CD4-positive, alpha-beta T cell treated with Interleukin-15 for 1 hour (primary cell): ENCODE measurements around the gene GRID2.

Source experiments
- DNase-seq: peaks from one replicate; pipeline ENCODE4 v3.0.0-alpha.2; 2020

The GRID2 gene

DNA sequence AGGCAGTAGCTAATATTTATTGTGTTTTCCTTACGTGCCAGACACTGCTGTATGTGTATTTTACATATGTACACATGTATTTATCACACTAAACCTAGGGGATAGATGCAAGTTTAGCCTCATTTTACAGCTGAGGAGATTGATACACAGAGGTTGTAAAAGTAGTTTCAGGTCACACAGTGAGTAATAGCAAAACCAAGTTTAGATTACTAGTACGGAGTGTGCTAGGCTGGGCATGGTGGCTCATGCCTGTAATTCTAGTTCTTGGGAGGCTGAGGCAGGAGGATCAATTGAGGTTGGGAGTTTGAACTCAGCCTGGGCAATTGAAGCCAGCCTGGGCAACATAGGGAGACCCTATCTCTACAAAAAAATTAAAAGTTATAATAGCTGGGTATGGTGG lies 823.7 kb downstream of the GRID2 start:
- no peak for DNase-seq

DNA sequence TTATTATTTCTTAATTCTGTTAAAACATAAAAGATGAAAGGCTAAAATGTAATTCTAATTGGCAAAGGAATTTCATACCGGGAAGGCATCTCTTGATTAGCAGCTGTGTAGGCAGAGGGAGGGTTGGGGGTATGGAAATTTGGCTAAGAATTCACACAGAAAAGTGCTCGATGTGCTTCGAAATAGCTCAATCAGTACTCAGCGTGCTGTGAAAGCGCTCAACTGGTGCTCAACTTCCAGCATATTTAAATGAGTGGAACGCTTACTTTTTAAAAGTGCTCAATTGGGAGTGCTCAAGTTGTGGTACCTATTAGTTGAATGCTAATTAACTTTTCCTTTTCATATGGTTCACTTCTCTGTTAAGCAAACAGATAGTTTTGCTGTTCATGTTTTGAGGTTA lies 828.9 kb downstream of the GRID2 start:
- DNase-seq: no peak

GRCh38 chr4:93139118-93139517 lies 835.4 kb downstream of the GRID2 start:
- DNase-seq: no peak

DNA sequence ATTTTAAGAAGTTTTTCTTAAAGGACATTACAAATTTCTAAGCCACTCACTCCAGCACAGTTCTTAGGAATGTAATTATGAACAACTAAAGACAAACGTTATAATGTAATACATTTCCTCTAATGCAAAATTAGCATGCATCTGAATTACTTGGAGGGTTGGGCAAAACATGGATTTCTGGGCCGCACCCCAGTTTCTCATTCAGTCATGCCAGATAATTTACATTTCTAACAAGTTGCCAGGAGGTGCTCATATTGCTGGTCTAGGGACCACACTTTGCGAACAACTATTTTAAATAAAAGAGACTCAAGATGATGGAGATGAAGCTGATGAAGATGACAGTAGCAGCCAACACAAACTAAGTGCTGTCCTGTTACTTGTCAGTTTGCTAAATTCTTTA lies 840.1 kb downstream of the GRID2 start:
- DNase-seq: no peak

GRCh38 chr4:93144644-93145043 lies 840.9 kb downstream of the GRID2 start:
- no peak for DNase-seq

DNA sequence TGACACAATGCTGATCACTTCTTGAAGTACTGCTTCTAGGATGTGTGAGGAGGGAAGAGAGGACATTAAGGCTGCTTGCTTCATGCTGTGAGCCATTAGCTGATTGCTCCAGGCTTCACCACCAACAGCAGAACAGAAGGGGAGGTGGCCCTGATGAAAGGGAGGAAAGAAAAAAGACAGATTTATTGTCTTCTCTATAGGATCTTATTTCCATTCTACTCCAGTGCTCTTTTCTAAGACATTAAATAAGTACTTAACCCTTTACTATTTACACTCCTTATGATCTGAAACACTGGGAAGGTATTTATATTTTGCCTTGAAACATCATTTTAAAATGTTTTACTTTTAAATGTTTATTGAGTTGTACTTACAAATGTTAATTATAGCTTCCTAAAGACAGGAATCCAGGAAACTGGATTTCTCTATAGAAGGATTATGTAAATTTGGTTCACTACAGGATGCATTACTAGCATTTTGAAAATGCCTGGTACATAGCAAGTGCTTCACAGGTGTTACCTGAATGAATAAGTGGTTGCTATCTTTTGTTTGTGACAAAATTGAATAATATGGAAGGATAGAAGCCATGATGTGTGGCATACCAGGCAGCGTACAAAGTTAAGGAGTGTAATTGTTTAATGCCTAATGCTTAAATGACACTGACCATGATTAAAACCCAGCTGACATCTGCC lies 843.9 kb downstream of the GRID2 start:
- DNase-seq: no peak

DNA sequence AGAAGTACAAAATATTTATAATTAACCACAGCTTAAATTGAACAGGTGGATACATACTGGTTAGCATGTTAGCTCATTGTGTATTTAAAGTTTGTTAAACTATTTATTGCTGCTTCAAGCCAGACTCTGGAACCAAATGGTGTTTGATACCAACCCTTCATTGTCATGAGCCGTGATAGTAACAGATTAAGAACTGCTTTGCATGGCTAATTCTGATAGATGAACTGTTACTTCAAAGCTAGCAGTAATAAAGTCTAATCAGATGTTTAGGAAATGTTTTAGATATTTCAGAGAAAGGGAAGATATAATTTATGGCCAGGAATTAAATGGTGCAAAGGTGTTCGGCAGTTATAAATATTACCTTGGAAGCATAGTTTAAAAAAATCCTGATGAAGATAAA lies 848.7 kb downstream of the GRID2 start:
- DNase-seq: no peak

DNA sequence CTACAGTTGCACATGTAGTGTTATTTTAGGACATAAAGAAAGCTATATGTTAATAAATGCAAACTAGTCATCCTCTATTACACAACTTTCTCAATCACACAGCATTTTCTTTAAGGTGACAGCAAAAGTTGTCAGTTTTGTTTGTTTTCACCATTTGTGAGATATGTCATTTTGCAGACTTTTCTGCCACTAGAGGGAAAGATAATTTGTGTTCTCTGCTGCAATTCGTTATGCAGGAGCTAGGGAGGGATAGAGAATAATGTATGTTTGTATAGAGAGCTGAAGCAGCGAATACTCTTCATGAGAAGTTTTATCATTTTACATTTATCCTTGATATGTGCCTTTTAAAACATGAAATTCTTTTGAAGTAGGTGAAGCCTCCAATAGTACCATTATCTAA lies 854.2 kb downstream of the GRID2 start:
- no peak for DNase-seq

DNA sequence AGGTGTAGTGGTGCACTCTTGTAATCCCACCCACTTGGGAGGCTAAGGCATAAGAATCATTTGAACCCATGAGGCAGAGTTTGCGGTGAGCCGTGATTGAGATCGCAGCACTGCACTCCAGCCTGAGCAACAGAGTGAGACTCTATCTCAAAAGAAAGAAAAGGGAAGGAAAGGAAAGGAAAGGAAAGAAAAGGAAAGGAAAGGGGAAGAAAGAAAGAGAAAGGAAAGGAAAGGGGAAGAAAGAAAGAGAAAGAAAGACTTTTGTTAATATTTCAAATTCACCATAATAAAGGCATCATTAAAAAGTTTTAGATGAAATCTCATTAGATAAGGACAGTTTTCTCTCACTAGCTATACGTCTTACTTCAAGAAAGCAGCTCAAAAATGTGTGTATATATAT lies 864.3 kb downstream of the GRID2 start:
- DNase-seq: no peak

DNA sequence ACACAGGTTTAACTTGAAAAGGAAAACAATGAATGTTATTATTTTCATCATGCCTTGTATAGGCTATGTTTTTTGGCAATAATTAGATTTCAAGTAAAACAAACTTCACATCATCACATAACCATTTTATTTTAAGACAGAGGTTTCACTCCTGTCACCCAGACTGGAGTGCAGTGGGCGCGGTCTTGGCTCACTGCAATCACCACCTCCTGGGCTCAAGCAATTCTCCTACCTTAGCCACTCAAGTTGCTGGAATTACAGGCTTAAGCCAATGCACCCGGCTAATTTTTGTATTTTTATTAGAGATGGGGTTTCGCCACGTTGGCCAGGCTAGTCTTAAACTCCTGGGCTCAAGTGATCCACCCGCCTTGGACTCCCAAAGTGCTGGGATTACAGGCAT lies 866.2 kb downstream of the GRID2 start:
- no peak for DNase-seq

GRCh38 chr4:93174598-93174997 lies 870.8 kb downstream of the GRID2 start:
- DNase-seq: no peak

GRCh38 chr4:93178279-93178678 lies 874.5 kb downstream of the GRID2 start:
- DNase-seq: no peak

DNA sequence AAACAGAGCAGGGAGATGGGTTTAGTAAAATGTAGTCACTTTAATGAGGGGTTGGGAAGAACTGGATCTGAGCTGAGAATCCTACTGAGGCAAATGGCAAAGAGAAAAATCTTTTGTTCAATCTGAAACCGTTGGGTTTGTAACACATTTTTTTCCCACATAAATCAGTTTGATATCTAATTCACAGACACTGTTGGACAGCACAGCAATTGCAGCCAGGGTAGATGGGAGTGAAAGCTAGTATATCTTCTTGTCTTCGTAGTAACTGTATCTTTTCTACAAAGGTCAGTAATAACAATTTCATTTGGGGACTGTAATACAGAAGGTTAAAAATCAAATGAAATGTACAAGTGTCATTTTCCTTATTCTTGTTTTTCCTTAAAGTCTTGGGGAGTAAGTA lies 875.3 kb downstream of the GRID2 start:
- DNase-seq: no peak

- DNase-seq: no peak
Observed at GRCh38 chr4:93182722-93183121, 879.0 kb downstream of the GRID2 start.

- DNase-seq: no peak
Observed at GRCh38 chr4:93183576-93183975, 879.8 kb downstream of the GRID2 start.

DNA sequence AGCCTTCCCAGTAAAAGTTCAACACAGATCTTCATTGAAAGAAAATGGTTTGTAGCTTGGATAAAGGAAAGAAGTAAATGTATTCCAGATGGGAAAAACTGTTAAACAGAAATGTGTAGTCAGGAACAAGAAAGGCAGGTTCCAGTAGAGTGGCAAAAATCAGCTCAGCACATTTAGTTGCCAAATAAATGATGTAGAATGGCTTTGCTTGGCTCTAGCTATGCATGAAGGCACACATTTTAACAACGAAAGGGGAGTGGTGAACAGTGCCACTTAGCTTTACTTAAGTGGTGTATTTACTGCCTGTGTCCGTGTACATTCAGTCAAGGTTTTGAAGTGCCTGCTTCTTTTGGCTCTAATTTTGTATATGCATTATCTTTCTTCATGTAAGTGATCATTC lies 880.3 kb downstream of the GRID2 start:
- no peak for DNase-seq

GRCh38 chr4:93186846-93187245 lies 883.1 kb downstream of the GRID2 start:
- no peak for DNase-seq

- DNase-seq: no peak
Observed at GRCh38 chr4:93187466-93187865, 883.7 kb downstream of the GRID2 start.

DNA sequence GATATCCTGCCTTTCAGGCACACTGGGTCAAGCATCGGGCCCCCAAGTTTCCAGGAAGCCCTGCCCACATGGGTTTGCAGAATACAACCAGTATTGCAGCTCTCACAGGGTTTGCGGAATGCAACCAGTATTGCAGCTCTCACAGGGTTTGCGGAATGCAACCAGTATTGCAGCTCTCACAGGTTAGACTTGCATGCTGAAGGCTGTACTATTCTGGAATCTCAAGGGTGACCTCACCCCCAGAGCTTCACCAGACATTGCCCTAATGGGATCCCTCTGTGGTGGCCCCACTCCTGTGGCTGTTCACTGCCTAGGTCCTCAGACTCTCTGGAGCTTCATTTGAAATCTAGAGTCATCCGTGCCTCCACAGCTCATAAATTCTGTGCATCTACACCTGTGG lies 884.1 kb downstream of the GRID2 start:
- DNase-seq: no peak

DNA sequence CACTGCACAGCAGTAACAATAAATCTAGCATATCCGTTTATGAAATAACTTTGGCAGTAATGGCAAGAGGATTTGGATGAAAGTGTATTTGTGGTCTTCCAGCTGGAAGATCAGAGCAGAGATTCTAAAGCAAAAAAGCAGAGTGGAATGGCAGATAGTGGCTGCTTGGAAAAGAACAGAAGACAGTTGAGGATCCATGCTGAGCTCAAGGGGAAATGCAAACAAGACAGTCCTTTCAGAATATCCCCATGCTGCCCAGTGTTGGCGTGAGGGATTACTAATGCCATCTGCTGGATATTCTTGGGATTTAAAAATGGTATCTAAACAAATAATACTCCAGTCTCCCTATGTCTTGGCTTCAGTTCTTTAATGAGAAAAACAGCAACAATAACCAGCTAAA lies 895.7 kb downstream of the GRID2 start:
- DNase-seq: no peak

DNA sequence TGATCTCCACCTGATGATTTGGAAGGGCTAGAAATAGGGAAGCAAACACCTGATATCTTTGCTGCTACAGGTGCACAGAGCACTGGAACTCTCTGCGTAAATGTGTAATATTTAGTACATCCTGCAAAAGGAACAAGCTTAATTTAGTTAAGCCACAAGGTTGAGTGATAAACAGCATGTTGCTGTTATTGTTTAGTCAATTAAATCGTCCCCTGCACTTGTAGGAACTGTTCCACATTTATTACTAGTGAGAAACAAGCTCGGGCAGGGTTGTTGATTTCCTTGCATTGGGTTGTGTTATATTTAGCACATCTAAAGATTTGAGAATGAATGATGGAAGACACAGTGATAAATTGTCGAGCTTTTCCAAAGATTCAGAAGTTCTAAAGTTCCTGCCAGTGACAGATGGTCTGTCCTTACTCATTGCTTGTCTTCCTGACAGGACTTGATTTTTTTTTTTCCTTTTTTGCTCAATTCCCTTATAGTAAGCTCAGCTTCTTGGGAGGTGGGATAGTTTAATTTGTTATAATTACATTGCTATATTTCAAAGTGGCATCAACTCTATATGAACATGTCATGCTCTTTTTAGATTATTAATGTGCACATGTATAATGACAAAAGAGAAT lies 897.8 kb downstream of the GRID2 start:
- DNase-seq: no peak

- no peak for DNase-seq
Observed at GRCh38 chr4:93203708-93204107, 899.9 kb downstream of the GRID2 start.

- DNase-seq: no peak
Observed at GRCh38 chr4:93212250-93212649, 908.5 kb downstream of the GRID2 start.

- DNase-seq: no peak
Observed at GRCh38 chr4:93216646-93217045, 912.9 kb downstream of the GRID2 start.

DNA sequence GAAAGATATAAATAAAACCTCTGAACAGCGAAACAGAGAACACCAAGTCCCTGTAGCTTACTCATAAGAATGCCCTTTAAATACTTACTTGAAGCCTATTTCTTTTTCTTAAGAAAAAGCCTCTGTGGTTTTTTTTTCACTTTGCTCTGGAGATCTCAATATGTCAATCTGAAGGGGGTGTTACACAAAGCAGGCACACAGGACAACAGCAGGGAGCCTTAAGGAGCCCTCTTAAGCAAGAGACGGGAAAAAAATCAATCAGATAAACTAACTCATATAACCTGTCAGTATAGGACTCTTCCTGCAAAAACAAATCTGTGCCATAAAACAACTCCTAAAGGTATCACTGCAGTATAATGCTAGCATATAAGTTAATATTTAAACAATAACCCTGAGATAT lies 913.7 kb downstream of the GRID2 start:
- no peak for DNase-seq
